Superior temporal gyrus (tissue), 1 donor: ENCODE data around the gene AFG3L2.

Experiments used
- DNase-seq: peaks from one replicate; pipeline ENCODE4 v3.0.0-alpha.2; 2016; ENCODE audit errors: extremely low spot score

Gene AFG3L2

GRCh38 chr18:12325726-12326245 lies 51.2 kb downstream of the AFG3L2 start:
- DNase-seq = no peak

GRCh38 chr18:12324991-12325725 lies 51.9 kb downstream of the AFG3L2 start:
- no peak for DNase-seq

GRCh38 chr18:12321333-12321732 lies 55.7 kb downstream of the AFG3L2 start:
- DNase-seq = no peak

GRCh38 chr18:12318857-12319256 lies 58.2 kb downstream of the AFG3L2 start:
- no peak for DNase-seq

GRCh38 chr18:12318334-12318697 lies 58.7 kb downstream of the AFG3L2 start:
- no peak for DNase-seq

- no peak for DNase-seq
Measured at GRCh38 chr18:12317664-12318333, 59.2 kb downstream of the AFG3L2 start.

- DNase-seq = no peak
Measured at GRCh38 chr18:12315911-12316310, 61.1 kb downstream of the AFG3L2 start.

GRCh38 chr18:12315490-12315889 lies 61.5 kb downstream of the AFG3L2 start:
- DNase-seq = no peak

GRCh38 chr18:12314591-12315305 lies 62.3 kb downstream of the AFG3L2 start:
- DNase-seq = no peak

- no peak for DNase-seq
Measured at GRCh38 chr18:12313530-12314245, 63.3 kb downstream of the AFG3L2 start.

- DNase-seq = no peak
Measured at GRCh38 chr18:12312976-12313375, 64.1 kb downstream of the AFG3L2 start.

- no peak for DNase-seq
Measured at GRCh38 chr18:12310762-12311161, 66.3 kb downstream of the AFG3L2 start.

- no peak for DNase-seq
Measured at GRCh38 chr18:12309683-12310198, 67.3 kb downstream of the AFG3L2 start.

GRCh38 chr18:12308386-12309100 lies 68.5 kb downstream of the AFG3L2 start:
- no peak for DNase-seq

- DNase-seq = no peak
Measured at GRCh38 chr18:12307701-12308385, 69.2 kb downstream of the AFG3L2 start, which contains the start of gene TUBB6. TUBB6 (plus strand) TSS chr18:12308241; CDS start chr18:12308293, 52 bp downstream.

GRCh38 chr18:12306752-12307700 lies 70.0 kb downstream of the AFG3L2 start:
- no peak for DNase-seq

- no peak for DNase-seq
Measured at GRCh38 chr18:12305930-12306629, 70.9 kb downstream of the AFG3L2 start.

GRCh38 chr18:12305211-12305610 lies 71.8 kb downstream of the AFG3L2 start:
- DNase-seq = no peak
